ENCODE data around the gene FOXC2. TPM values are rescaled to one million over a fixed set of nuclear protein-coding genes. Genes with fewer than 3 reads are reported as not detected.

FOXC2 gene
- total and polyA plus RNA-seq, 2 donors (not counting 3 experiments of a cell fraction or from before 2014, with no cell fraction given), result 7.7 to 44.0 TPM

GRCh38 chr16:86611941-86612340 is 45.3 kb downstream of the FOXC2 start:
- Histone ChIP-seq H3K79me2 (ENCODE audit: control insufficient read depth, insufficient read depth, low read length) (no peaks in the 10 kb centered on the region), H3K9ac (replicated peaks; ENCODE audit: extremely low read depth, insufficient read depth, low read length) (no peak overlapping the region), H2AFZ (ENCODE audit: low read depth, low read length) (no peak overlapping the region), H3K9me1 (replicated peaks; ENCODE audit: control insufficient read depth, extremely low read depth, insufficient read depth, low read length) (no peaks in the 10 kb centered on the region), H3K4me3 (replicated peaks in 1 of 3; ENCODE audit: insufficient read depth in 1 of 3, low read depth in 1 of 3, low read length in 3 of 3) (no peak overlapping the region), H4K20me1 (replicated peaks; ENCODE audit: control insufficient read depth, extremely low read depth, insufficient read depth, low read length) (no peaks in the 10 kb centered on the region), H3K4me1 (ENCODE audit: control insufficient read depth, extremely low read depth, insufficient read depth, low read length) (peaks cover 5% of the 10 kb centered on the region), H3K9me3 (replicated peaks; ENCODE audit: control insufficient read depth, insufficient read depth, low read length) (no peaks in the 10 kb centered on the region), H3K27me3 (ENCODE audit: control insufficient read depth in 2 of 2, insufficient read depth in 2 of 2, low read length in 2 of 2) (no peaks in the 10 kb centered on the region), H3K4me2 (ENCODE audit: insufficient read depth, low read length) (no peak overlapping the region), H3K36me3 (ENCODE audit: control insufficient read depth in 2 of 2, extremely low read depth in 1 of 2, insufficient read depth in 2 of 2, low read length in 2 of 2) (no peaks in the 10 kb centered on the region), H3K27ac (ENCODE audit: insufficient read depth, low read depth, low read length) (no peak overlapping the region)
- intact Hi-C loops (cut with micrococcal nuclease) (no loop called here), dilution Hi-C loops (cut with MboI; ENCODE audit: extremely low pct_ligation_motif_present, low sequenced_read_pairs) (no loop called here)
- CTCF ChIA-PET, result no interaction called here
- DNase-seq (ENCODE audit: low read depth, low spot score) (no peak), FAIRE-seq (no peak)
- BruUV-seq (replicated peaks), result no TSS peak
- no peak for TF ChIP-seq MYC (IDR thresholded peaks at IDR 0.05; ENCODE audit: low read depth, low read length)
- no peak for TF ChIP-seq GATA2 (IDR thresholded peaks at IDR 0.05; ENCODE audit: insufficient read depth, insufficient read length, low read depth, low read length)
- no peak for TF ChIP-seq CTCF (IDR thresholded peaks at IDR 0.05; ENCODE audit: extremely low read depth in 1 of 2, insufficient read depth in 1 of 2, low read depth in 1 of 2, low read length in 2 of 2)
- no peak for TF ChIP-seq POLR2A (IDR thresholded peaks at IDR 0.05; ENCODE audit: low read depth, low read length)
- no peak for TF ChIP-seq EZH2 (IDR thresholded peaks at IDR 0.05; ENCODE audit: borderline replicate concordance, low read depth, low read length, severe bottlenecking)
- no peak for TF ChIP-seq MAX (IDR thresholded peaks at IDR 0.05; ENCODE audit: insufficient read depth, insufficient read length)
- TF ChIP-seq JUN (IDR thresholded peaks at IDR 0.05; ENCODE audit: borderline replicate concordance, insufficient read depth, insufficient read length, low read depth), result no peak
- TF ChIP-seq FOS (IDR thresholded peaks at IDR 0.05; ENCODE audit: borderline replicate concordance, insufficient read depth, low read length), result no peak
- no peak for TF ChIP-seq POLR2AphosphoS5 (IDR thresholded peaks at IDR 0.05; ENCODE audit: insufficient read depth, low read depth, low read length)
- POLR2A ChIA-PET, result no interaction called here

All from endothelial cell of umbilical vein (primary cell).